Fibroblast of lung (primary cell): Measurements from ENCODE around the gene COX14.

Experiments
- CTCF ChIP-seq, 2 donors: IDR thresholded peaks in 1 of 2; conservative IDR thresholded peaks in 1 of 2; 1 replicate in 1 of 2; 2 replicates in 1 of 2; pipeline ENCODE4 v1.5.1; 2011 to 2012; ENCODE audit warnings: low read length in 2 of 2, control low read depth in 1 of 2, inconsistent platforms in 1 of 2, low read depth in 1 of 2, mild to moderate bottlenecking in 1 of 2
- EZH2 ChIP-seq: IDR thresholded peaks from 2 replicates; pipeline ENCODE4 v1.5.1; 2012; ENCODE audit warnings: low read length, control low read depth, mild to moderate bottlenecking; ENCODE audit errors: missing control alignments

GRCh38 chr12:50127546-50127945 is 15.5 kb downstream of the COX14 start:
- TF ChIP-seq CTCF (conservative IDR thresholded peaks at IDR 0.05 in 1 of 2, IDR thresholded peaks at IDR 0.05 in 1 of 2; ENCODE audit: low read depth in 1 of 2, low read length in 2 of 2) (no peak), EZH2 (no peak)
